GM12872 (cell line): ENCODE data around the gene PLIN5.

Experiments
- CTCF ChIP-seq: IDR thresholded peaks from 3 replicates; pipeline ENCODE4 v1.5.1; 2011; ENCODE audit warnings: low read depth, mild to moderate bottlenecking, low read length, moderate library complexity; ENCODE audit not compliant: insufficient read depth

Gene PLIN5

GRCh38 chr19:4504891-4505569 is 30.0 kb downstream of the PLIN5 start:
- no peak for TF ChIP-seq CTCF

- TF ChIP-seq CTCF, result no peak
Measured at GRCh38 chr19:4504297-4504701, 30.7 kb downstream of the PLIN5 start.

GRCh38 chr19:4503825-4504170 is 31.2 kb downstream of the PLIN5 start:
- no peak for TF ChIP-seq CTCF

GRCh38 chr19:4503132-4503824 is 31.7 kb downstream of the PLIN5 start:
- no peak for TF ChIP-seq CTCF

GRCh38 chr19:4502282-4503131 is 32.5 kb downstream of the PLIN5 start:
- TF ChIP-seq CTCF, result no peak

- no peak for TF ChIP-seq CTCF
Measured at GRCh38 chr19:4501691-4502090, 33.3 kb downstream of the PLIN5 start.

GRCh38 chr19:4500841-4501591 is 34.0 kb downstream of the PLIN5 start:
- TF ChIP-seq CTCF, result no peak
